D341Med (cell line): ENCODE measurements around the gene UCHL3.
"Not testable (repeated sequence)": the region's sequence is repeated elsewhere in the genome, so short reads cannot be mapped to it uniquely, and the experiment has no call there.

Experiments used
- DNase-seq: peaks from one replicate; pipeline ENCODE4 v3.0.0; 2012; ENCODE audit warnings: low spot score

Gene UCHL3

GRCh38 chr13:75549262-75550158 lies at the start of gene UCHL3:
Gene UCHL3 (plus strand): TSS chr13:75549791. CDS start chr13:75549821, 30 bp downstream.
- peak; percentile 97 for DNase-seq

- no peak for DNase-seq
Observed at GRCh38 chr13:75505327-75505726, 44.3 kb upstream of the UCHL3 start.

GRCh38 chr13:75506018-75506417 lies 43.6 kb upstream of the UCHL3 start:
- DNase-seq: no peak

GRCh38 chr13:75507027-75508001 lies 42.3 kb upstream of the UCHL3 start:
- DNase-seq: no peak

GRCh38 chr13:75508002-75508548 lies 41.5 kb upstream of the UCHL3 start:
- DNase-seq: no peak

- DNase-seq: no peak
Observed at GRCh38 chr13:75511051-75511625, 38.5 kb upstream of the UCHL3 start.

GRCh38 chr13:75512253-75512652 lies 37.3 kb upstream of the UCHL3 start:
- no peak for DNase-seq

GRCh38 chr13:75513271-75513670 lies 36.3 kb upstream of the UCHL3 start:
- no peak for DNase-seq

- DNase-seq: no peak
Observed at GRCh38 chr13:75514080-75514995, 35.3 kb upstream of the UCHL3 start.

- no peak for DNase-seq
Observed at GRCh38 chr13:75518439-75519088, 31.0 kb upstream of the UCHL3 start.

GRCh38 chr13:75521956-75522355 lies 27.6 kb upstream of the UCHL3 start:
- no peak for DNase-seq

GRCh38 chr13:75530549-75530961 lies 19.0 kb upstream of the UCHL3 start:
- no peak for DNase-seq

- DNase-seq: no peak
Observed at GRCh38 chr13:75533861-75534260, 15.7 kb upstream of the UCHL3 start.

- peak; percentile 94 for DNase-seq
Observed at GRCh38 chr13:75537401-75538365, 11.9 kb upstream of the UCHL3 start, which contains the start of gene COMMD6. Gene COMMD6 (minus strand): TSS chr13:75537841. CDS start chr13:75537805, 36 bp downstream.

- DNase-seq: no peak
Observed at GRCh38 chr13:75541287-75541686, 8.3 kb upstream of the UCHL3 start.

GRCh38 chr13:75541961-75542360 lies 7.6 kb upstream of the UCHL3 start:
- DNase-seq: no peak

GRCh38 chr13:75544681-75545330 lies 4.8 kb upstream of the UCHL3 start:
- DNase-seq: no peak

GRCh38 chr13:75545386-75545785 lies 4.2 kb upstream of the UCHL3 start:
- not testable (repeated sequence) for DNase-seq
